Transverse colon (tissue), 4 donors: Measurements from ENCODE around the gene CDS1.

Experiments used
- CTCF ChIP-seq, 5 experiments: fragments of 200-600 bp in 3 of 5; fragments of 450-650 bp in 2 of 5; sonication (generic) in 3 of 5; IDR thresholded peaks; 1 replicate in 2 of 5; 2 replicates in 3 of 5; pipeline ENCODE4 v1.5.1; 2016 to 2017; ENCODE audit warnings: antibody characterized with exemption in 5 of 5, inconsistent platforms in 3 of 5, mild to moderate bottlenecking in 2 of 5, moderate library complexity in 1 of 5
- POLR2AphosphoS5 ChIP-seq, 3 donors: sonication (generic); formaldehyde crosslinking; IDR thresholded peaks; one replicate each; pipeline ENCODE4 v1.6.1; 2016; ENCODE audit warnings: antibody characterized with exemption in 3 of 3

GRCh38 chr4:84631573-84631972, 48.6 kb downstream of the CDS1 start:
- TF ChIP-seq CTCF (IDR thresholded peaks at IDR 0.05) (no peak), POLR2AphosphoS5 (IDR thresholded peaks at IDR 0.05) (no peak)
